ENCODE measurements around the gene CHRND. TPM values are rescaled to one million over a fixed set of nuclear protein-coding genes. Genes with fewer than 3 reads are reported as not detected.

Gene CHRND
- total and polyA plus RNA-seq, 2 of the 4 experiments (the other 2 are of a cell fraction): not detected

- Histone ChIP-seq H2AFZ (replicated peaks; ENCODE audit: low read length, poor library complexity) (no peak overlapping the region), H3K9me1 (ENCODE audit: insufficient read depth, low read length) (no peaks in the 10 kb centered on the region), H4K20me1 (ENCODE audit: insufficient read depth, low read length) (no peaks in the 10 kb centered on the region; the same call in 1 of the 2 replicates), H4K8ac (ENCODE audit: low read depth in 2 of 2, low read length in 2 of 2) (no peak overlapping the region), H2AK5ac (ENCODE audit: low read depth, low read length) (no peak overlapping the region), H3K18ac (ENCODE audit: low read depth, low read length) (no peak overlapping the region), H3K4me2 (ENCODE audit: low read depth, low read length) (no peak overlapping the region), H4K5ac (ENCODE audit: low read depth, low read length) (no peak overlapping the region), H3K14ac (replicated peaks; ENCODE audit: low read depth, low read length) (no peak overlapping the region), H3K4me1 (ENCODE audit: control insufficient read depth, insufficient read depth, low read length) (no peaks in the 10 kb centered on the region; the same call in 1 of the 2 replicates), H2BK5ac (ENCODE audit: low read depth, low read length, poor library complexity, severe bottlenecking) (no peak overlapping the region), H3K9me3 (ENCODE audit: control insufficient read depth, insufficient read depth, low read length) (no peaks in the 10 kb centered on the region), H2BK20ac (ENCODE audit: low read depth, low read length) (no peak overlapping the region), H3K9ac (ENCODE audit: low read depth, low read length) (no peak overlapping the region), H3K4ac (ENCODE audit: low read depth, low read length) (no peak overlapping the region), H3K4me3 (ENCODE audit: insufficient read depth, low read depth, low read length) (no peak overlapping the region), H3K23ac (ENCODE audit: low read depth, low read length) (no peak overlapping the region), H3K27ac (ENCODE audit: insufficient read depth, low read length) (no peak overlapping the region), H3K27me3 (ENCODE audit: control insufficient read depth, insufficient read depth, low read length) (peaks cover 56% of the 10 kb centered on the region), H2AK9ac (replicated peaks; ENCODE audit: low read depth, low read length, poor library complexity) (no peak overlapping the region), H3K36me3 (ENCODE audit: control insufficient read depth, insufficient read depth, low read length) (no peaks in the 10 kb centered on the region), H4K91ac (ENCODE audit: insufficient read depth, low read depth, low read length) (no peak overlapping the region), H2BK15ac (ENCODE audit: low read depth, low read length) (no peak overlapping the region), H2BK120ac (ENCODE audit: low read depth, low read length) (no peak overlapping the region), H3K56ac (ENCODE audit: extremely low read depth, insufficient read depth, low read length) (no peak overlapping the region), H3K79me1 (ENCODE audit: low read depth in 1 of 2, low read length in 2 of 2) (no peaks in the 10 kb centered on the region)
- POLR2A ChIA-PET (ENCODE audit: unreplicated experiment): no interaction called here
- no peak for DNase-seq
- ATAC-seq (ENCODE audit: low read depth): no peak
- CTCF ChIA-PET: no interaction called here
- WGBS, 2 experiments (ENCODE audit: extremely low coverage in 2 of 2, insufficient read length in 1 of 2): no CpG with 5 or more reads among the region's 10 CpGs
- dilution Hi-C loops (cut with HindIII; ENCODE audit: low sequenced_read_pairs, unreplicated experiment): no loop called here
- no peak for TF ChIP-seq CTCF (conservative IDR thresholded peaks at IDR 0.05; ENCODE audit: low read depth, low read length)
- no peak for TF ChIP-seq RAD21 (IDR thresholded peaks at IDR 0.05; ENCODE audit: low read length)
- TF ChIP-seq NFE2L2 (IDR thresholded peaks at IDR 0.05; ENCODE audit: low read depth, low read length): no peak
- TF ChIP-seq CHD1 (IDR thresholded peaks at IDR 0.05; ENCODE audit: low read depth, low read length): no peak
- no peak for TF ChIP-seq RCOR1 (IDR thresholded peaks at IDR 0.05; ENCODE audit: insufficient replicate concordance, low read length)
- intact Hi-C loops (cut with micrococcal nuclease): no loop called here
- in situ Hi-C loops (cut with MboI; ENCODE audit: low sequenced_read_pairs): no loop called here
- BruUV-seq (replicated peaks): no TSS peak
Observed at GRCh38 chr2:232483311-232483922, 42.5 kb upstream of the CHRND start.
